ENCODE results near the gene ZNF598. TPM values are rescaled to one million over a fixed set of nuclear protein-coding genes. Genes with fewer than 3 reads are reported as not detected.

Gene ZNF598
- total and polyA plus RNA-seq, 2 of the 13 experiments (the other 11 are each of a cell fraction or from before 2014, with no cell fraction given) = 13.5 to 14.2 TPM

- H4K20me1 ChIP-seq (ENCODE audit: insufficient read depth, low read length) = no peaks in the 10 kb centered on the region
- H3K9ac ChIP-seq (ENCODE audit: insufficient read depth, low read depth, low read length) = no peak overlapping the region
- no peak overlapping the region for H2AFZ ChIP-seq (ENCODE audit: low read length)
- POLR2A ChIA-PET = no interaction called here
- no peak for DNase-seq (ENCODE audit: low spot score)
- FAIRE-seq = no peak
- peaks cover 1% of the 10 kb centered on the region for H3K79me2 ChIP-seq (ENCODE audit: insufficient read depth, low read length)
- H3K4me2 ChIP-seq (ENCODE audit: low read depth, low read length) = no peak overlapping the region
- no peak for ATAC-seq
- peaks cover 16 to 30% of the 10 kb centered on the region in 2 experiments; a peak in 4 of 5 replicates for H3K36me3 ChIP-seq (replicated peaks in 1 of 2; ENCODE audit: control insufficient read depth in 1 of 2, insufficient read depth in 2 of 2, low read length in 2 of 2)
- WGBS (ENCODE audit: low lambda C conversion rate) = 96% methylated on average over 14 of the region's 17 CpGs
- H3K9me3 ChIP-seq (ENCODE audit: low read length) = no peaks in the 10 kb centered on the region
- H3K27me3 ChIP-seq (ENCODE audit: control insufficient read depth in 1 of 2, insufficient read depth in 2 of 2, low read length in 2 of 2) = no peaks in the 10 kb centered on the region
- no TSS peak for BruUV-seq (replicated peaks)
- in situ Hi-C loops (cut with HindIII; ENCODE audit: extremely low pct_ligation_motif_present, low pct_unique_long_range_greater_than_20kb) (no loop called here), intact Hi-C loops (cut with micrococcal nuclease; ENCODE audit: unreplicated experiment) (no loop called here)
- CTCF ChIA-PET (ENCODE audit: low intra/inter-chr PET ratio, low total read pairs) = no interaction called here
- no peak overlapping the region for H3K4me3 ChIP-seq (replicated peaks in 1 of 3; ENCODE audit: insufficient read depth in 1 of 3, low read depth in 2 of 3, low read length in 3 of 3)
- peaks cover 7% of the 10 kb centered on the region for H3K4me1 ChIP-seq (ENCODE audit: insufficient read depth, low read length)
- TF ChIP-seq MXI1 (IDR thresholded peaks at IDR 0.05; ENCODE audit: borderline replicate concordance, low read depth, low read length) (no peak), SP1 (IDR thresholded peaks at IDR 0.05) (no peak), SP1 (CRISPR knock-in tag; IDR thresholded peaks at IDR 0.05) (no peak), PHF21A (CRISPR knock-in tag; IDR thresholded peaks at IDR 0.05) (no peak), SKI (IDR thresholded peaks at IDR 0.05; ENCODE audit: partially characterized antibody) (no peak), SMAD3 (CRISPR knock-in tag; IDR thresholded peaks at IDR 0.05) (no peak), HNF1B (CRISPR knock-in tag; IDR thresholded peaks at IDR 0.05) (no peak), ZZZ3 (CRISPR knock-in tag; IDR thresholded peaks at IDR 0.05; ENCODE audit: borderline replicate concordance) (no peak), HIC2 (CRISPR knock-in tag; IDR thresholded peaks at IDR 0.05; ENCODE audit: low read depth) (no peak), HOXD1 (CRISPR knock-in tag; IDR thresholded peaks at IDR 0.05) (no peak), HOXA3 (CRISPR knock-in tag; IDR thresholded peaks at IDR 0.05) (no peak), STAT5B (CRISPR knock-in tag; IDR thresholded peaks at IDR 0.05) (no peak), ZNF704 (CRISPR knock-in tag; IDR thresholded peaks at IDR 0.05; ENCODE audit: borderline replicate concordance) (no peak), PAWR (CRISPR knock-in tag; IDR thresholded peaks at IDR 0.05; ENCODE audit: borderline replicate concordance) (no peak), NR2C2 (CRISPR knock-in tag; IDR thresholded peaks at IDR 0.05; ENCODE audit: borderline replicate concordance) (no peak), MTERF4 (CRISPR knock-in tag; IDR thresholded peaks at IDR 0.05) (no peak), CEBPG (CRISPR knock-in tag; IDR thresholded peaks at IDR 0.05) (no peak), HOXA9 (CRISPR knock-in tag; IDR thresholded peaks at IDR 0.05; ENCODE audit: borderline replicate concordance) (no peak)
- no peak overlapping the region for H3K27ac ChIP-seq (ENCODE audit: extremely low read length, insufficient read depth, low read length)
Measured at GRCh38 chr16:2053897-2054296, 44.3 kb upstream of the ZNF598 start.

Measured in HepG2 (cell line).